SU-DHL-6 (cell line): ENCODE results near the gene XPO6.

Experiments
- EZH2phosphoT487 ChIP-seq: fragments of 200-600 bp; sonication (generic), shearing (Covaris generic); conservative IDR thresholded peaks from 2 replicates; pipeline ENCODE4 v1.6.1; 2018; ENCODE audit warnings: mild to moderate bottlenecking, antibody characterized with exemption, low read length, moderate library complexity, mixed read lengths
- TF ChIP-seq, protein P1 (sequence below): fragments of 200-600 bp; sonication (generic); IDR thresholded peaks from one replicate; pipeline ENCODE4 v1.5.1; 2017; ENCODE audit warnings: antibody characterized with exemption, mild to moderate bottlenecking, low read length, moderate library complexity; ENCODE audit not compliant: insufficient read depth, poor library complexity, severe bottlenecking

DNA sequence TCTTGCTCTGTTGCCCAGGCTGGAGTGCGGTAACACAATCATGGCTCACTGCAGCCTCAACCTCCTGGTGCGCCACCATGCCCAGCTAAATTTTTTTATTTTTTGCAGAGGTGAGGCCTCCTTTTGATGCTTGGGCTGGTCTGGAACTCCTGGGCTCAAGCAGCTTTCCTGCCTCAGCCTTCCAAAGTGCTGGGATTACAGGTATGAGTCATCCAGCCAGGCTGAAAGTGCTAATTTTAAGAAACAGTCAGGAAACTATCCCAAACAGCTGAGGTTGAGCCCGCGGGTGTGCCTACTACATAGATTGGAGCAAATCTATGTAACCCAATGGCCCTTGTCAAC lies 738 bp upstream of the XPO6 start:
- TF ChIP-seq, protein P1, sequence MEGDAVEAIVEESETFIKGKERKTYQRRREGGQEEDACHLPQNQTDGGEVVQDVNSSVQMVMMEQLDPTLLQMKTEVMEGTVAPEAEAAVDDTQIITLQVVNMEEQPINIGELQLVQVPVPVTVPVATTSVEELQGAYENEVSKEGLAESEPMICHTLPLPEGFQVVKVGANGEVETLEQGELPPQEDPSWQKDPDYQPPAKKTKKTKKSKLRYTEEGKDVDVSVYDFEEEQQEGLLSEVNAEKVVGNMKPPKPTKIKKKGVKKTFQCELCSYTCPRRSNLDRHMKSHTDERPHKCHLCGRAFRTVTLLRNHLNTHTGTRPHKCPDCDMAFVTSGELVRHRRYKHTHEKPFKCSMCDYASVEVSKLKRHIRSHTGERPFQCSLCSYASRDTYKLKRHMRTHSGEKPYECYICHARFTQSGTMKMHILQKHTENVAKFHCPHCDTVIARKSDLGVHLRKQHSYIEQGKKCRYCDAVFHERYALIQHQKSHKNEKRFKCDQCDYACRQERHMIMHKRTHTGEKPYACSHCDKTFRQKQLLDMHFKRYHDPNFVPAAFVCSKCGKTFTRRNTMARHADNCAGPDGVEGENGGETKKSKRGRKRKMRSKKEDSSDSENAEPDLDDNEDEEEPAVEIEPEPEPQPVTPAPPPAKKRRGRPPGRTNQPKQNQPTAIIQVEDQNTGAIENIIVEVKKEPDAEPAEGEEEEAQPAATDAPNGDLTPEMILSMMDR, result no peak
- TF ChIP-seq EZH2phosphoT487, result no peak
